Spleen (tissue), 7 donors: ENCODE measurements around the gene INO80C.

Source experiments
- POLR2A ChIP-seq, 3 donors: fragments of 450-650 bp; IDR thresholded peaks; one replicate each; pipeline ENCODE4 v1.5.1; 2017; ENCODE audit warnings: antibody characterized with exemption in 3 of 3, mild to moderate bottlenecking in 1 of 3
- TF ChIP-seq, protein P1 (sequence below), 11 experiments: fragments of 200-600 bp in 7 of 11; fragments of 450-650 bp in 4 of 11; sonication (generic) in 4 of 11; IDR thresholded peaks in 8 of 11; conservative IDR thresholded peaks in 3 of 11; 1 replicate in 7 of 11; 2 replicates in 4 of 11; pipeline versions ENCODE4 v1.4.0 to v1.8.0; 2016 to 2021; ENCODE audit warnings: antibody characterized with exemption in 11 of 11, inconsistent platforms in 4 of 11, mild to moderate bottlenecking in 1 of 11
- donor health status: DM: no; HTN: no; CAD: no; lungs with moderate emphysema.
- donor health status: DM: no; HTN: no; CAD: no.
- donor health status: DM: no; HTN: no; CAD: no.

DNA sequence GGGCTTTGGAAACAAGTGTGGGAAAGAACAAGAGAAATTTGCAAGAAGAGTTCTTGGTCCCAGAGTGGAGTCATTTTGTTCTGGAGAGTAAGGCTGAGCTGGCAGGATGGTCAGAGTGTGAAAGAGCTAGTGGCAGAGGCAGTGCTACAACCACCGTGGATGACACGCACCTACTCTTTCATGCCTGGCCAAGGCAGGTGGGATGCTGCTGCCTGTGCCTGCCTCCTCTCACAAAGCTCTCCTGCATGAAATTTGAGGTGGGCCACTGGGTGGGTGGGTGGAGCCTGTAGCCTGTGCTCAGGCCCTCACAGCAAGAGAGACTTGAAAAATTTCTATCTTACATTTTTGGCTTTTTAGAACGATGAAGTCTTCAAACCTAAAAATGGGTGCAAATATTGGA, 9.4 kb upstream of the INO80C start:
- TF ChIP-seq POLR2A (IDR thresholded peaks at IDR 0.05), result no peak
- TF ChIP-seq, protein P1, sequence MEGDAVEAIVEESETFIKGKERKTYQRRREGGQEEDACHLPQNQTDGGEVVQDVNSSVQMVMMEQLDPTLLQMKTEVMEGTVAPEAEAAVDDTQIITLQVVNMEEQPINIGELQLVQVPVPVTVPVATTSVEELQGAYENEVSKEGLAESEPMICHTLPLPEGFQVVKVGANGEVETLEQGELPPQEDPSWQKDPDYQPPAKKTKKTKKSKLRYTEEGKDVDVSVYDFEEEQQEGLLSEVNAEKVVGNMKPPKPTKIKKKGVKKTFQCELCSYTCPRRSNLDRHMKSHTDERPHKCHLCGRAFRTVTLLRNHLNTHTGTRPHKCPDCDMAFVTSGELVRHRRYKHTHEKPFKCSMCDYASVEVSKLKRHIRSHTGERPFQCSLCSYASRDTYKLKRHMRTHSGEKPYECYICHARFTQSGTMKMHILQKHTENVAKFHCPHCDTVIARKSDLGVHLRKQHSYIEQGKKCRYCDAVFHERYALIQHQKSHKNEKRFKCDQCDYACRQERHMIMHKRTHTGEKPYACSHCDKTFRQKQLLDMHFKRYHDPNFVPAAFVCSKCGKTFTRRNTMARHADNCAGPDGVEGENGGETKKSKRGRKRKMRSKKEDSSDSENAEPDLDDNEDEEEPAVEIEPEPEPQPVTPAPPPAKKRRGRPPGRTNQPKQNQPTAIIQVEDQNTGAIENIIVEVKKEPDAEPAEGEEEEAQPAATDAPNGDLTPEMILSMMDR (IDR thresholded peaks at IDR 0.05 in 8 of 11, conservative IDR thresholded peaks at IDR 0.05 in 3 of 11), result no peak
